HS-27A (cell line): ENCODE data around the gene NRXN3.

Experiments used
- DNase-seq: peaks from one replicate; pipeline ENCODE4 v3.0.0-alpha.2; 2012; ENCODE audit warnings: low read depth, missing footprints

The NRXN3 gene

DNA sequence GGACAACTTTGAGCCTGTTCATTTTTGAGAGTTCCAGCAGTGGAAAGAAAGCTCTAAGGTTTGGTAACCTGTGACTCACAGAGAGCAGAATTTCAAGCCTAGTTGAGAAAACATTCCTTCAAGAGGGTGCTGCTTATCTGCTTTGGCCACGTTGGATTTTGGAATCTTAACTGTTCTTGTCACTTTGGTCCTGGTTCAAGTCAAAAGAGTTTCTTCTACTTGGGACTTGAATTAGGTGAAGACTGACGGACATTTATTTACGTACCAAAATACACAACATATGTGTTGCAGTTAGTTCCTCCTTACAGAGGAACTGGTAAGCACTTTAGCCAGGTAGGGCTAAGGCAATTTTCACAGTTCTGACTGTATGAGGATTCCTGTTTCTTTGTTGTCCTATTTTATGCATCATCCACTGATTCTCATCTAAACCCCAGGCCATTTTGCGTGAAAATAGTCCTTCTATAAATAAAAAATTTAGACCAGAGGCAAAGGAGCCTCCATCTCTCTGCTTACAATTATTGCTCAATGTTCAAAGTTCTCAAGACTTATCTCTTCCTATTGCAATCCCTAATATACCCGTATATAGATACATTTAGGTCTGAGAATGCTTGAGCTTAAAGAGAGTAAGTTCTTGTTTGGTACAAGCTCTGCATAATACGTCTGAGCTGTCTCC, 1460.3 kb downstream of the NRXN3 start:
- no peak for DNase-seq

- DNase-seq, result no peak
Measured at GRCh38 chr14:79631276-79631675, 1461.1 kb downstream of the NRXN3 start.

GRCh38 chr14:79638672-79639266, 1468.6 kb downstream of the NRXN3 start:
- no peak for DNase-seq

GRCh38 chr14:79639613-79640012, 1469.4 kb downstream of the NRXN3 start:
- DNase-seq, result no peak

GRCh38 chr14:79641371-79641770, 1471.2 kb downstream of the NRXN3 start:
- no peak for DNase-seq

- no peak for DNase-seq
Measured at GRCh38 chr14:79643132-79643531, 1473.0 kb downstream of the NRXN3 start.

DNA sequence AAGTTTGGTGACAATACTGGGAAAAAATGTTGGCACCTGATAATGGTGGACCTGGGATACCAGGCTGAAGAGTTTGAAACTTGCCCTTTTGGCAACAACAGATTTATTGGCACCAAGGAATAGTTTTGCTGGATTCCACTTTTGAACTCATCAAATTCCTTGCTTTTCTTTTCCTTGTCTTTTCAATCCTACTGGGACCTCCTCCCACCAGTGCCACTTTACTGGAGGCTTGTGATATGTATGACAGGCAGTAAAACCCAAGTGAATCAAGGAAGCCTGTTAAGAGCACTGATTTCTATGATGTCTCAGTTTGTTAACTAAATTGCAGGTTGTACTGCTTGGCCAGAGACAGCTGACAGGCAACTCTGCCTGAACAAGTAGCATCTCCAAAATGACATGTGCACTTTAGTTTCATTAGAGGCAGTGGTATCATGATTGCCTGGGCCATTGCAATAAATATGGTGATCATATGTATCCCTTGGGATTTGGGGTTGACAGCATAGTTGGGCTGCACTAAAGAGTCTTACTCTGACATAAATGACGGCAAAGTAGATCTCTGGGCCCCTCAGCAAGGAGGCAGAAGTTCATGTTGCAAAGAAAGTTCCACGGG, 1475.7 kb downstream of the NRXN3 start:
- no peak for DNase-seq

- no peak for DNase-seq
Measured at GRCh38 chr14:79649856-79650255, 1479.7 kb downstream of the NRXN3 start.

DNA sequence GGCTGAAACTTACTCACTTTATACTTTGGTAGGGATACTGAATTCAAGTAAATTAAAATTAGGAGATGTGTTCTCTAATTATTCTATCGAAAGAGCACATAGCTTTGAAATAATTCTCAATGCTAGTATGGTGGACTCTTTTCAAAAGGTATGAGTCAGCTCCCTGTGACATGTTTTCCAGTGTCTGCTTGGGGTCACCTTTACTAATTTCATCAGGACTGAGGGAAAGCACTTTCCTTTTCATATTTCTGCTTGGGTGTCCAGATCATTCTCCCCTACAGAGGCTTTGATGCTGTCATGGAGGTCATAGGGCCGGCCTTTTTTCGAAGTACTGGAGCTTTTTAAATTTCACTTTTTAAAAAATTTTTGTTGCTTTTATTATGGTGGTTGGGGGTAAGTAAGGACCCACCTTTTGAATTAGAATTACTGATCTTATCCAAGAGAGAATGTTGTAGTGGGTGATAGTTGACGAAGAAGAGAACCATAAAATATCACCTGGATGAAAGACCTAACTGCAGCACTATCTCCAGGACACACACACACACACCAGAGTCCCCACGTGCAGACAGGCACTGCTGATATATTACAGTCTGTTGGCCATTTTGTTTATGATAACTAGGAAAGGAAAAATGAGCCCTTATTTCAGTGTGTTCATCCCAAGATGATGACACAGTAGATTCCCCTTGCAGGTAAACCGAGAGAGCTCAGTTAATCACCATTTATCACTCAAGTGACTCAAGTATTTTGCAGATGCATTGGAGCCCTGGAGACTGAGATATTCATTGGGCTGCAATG, 1482.5 kb downstream of the NRXN3 start:
- no peak for DNase-seq

- DNase-seq, result no peak
Measured at GRCh38 chr14:79656056-79656455, 1485.9 kb downstream of the NRXN3 start.

GRCh38 chr14:79656496-79656895, 1486.3 kb downstream of the NRXN3 start:
- DNase-seq, result no peak

GRCh38 chr14:79658221-79658620, 1488.0 kb downstream of the NRXN3 start:
- DNase-seq, result no peak

- DNase-seq, result no peak
Measured at GRCh38 chr14:79658769-79659168, 1488.6 kb downstream of the NRXN3 start.

DNA sequence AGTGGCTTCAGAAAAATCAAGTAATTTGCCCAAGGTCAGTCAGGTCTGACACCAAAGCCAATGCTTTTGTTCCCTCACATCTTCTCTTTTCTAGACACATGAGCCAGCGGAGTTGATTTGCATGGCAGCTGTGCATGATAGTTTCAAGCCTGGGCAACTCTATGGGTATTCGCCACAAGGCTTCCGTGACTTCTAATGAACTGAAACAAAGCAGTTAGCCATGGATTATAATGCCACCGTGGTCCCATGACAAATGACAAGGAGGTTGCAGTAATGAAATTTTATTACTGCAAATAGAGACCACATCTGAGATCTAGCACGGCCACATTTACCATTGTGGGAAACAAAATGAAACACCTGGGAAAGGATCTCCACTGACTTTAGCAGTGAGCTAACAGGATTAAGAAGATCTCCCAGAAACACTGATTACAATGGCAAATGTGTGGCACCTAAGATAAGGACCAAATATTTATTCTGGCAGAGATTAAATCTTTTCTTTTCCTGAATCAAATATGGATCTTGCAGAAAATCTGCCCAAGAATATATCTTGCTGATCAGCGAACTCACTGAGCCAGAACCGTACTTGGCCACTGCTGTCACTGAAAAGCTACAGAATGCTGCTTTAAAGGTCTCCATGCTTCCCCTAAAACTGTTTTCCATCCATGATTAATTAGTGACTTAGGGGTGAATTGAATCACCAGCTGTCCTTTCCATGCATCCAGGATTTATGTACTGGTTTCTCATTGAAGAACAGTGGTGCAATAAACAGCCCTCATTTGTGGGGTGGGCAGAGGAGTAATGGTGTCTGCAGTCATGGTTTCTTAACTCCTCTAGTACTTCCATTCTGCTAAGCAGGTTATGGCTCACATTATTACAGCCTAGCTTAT, 1490.1 kb downstream of the NRXN3 start:
- no peak for DNase-seq

GRCh38 chr14:79661752-79662151, 1491.6 kb downstream of the NRXN3 start:
- no peak for DNase-seq

DNA sequence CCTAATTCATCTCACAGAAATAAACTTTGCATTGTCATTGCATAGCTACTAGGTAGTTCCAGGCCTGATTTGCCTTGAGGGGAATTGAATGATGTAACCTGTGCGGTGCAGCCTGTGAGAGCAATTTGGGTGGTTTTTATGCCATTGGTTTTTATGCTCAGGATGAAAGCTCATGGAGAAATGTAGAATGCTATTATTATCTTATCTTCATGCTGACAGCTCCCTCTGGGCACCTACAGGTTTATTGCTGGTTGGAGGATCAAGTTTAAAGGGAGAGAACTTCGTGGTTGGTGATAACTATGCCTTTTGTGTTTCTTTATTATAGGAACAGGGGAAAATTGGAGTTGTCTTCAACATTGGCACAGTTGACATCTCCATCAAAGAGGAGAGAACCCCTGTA, 1493.3 kb downstream of the NRXN3 start:
- DNase-seq, result no peak

DNA sequence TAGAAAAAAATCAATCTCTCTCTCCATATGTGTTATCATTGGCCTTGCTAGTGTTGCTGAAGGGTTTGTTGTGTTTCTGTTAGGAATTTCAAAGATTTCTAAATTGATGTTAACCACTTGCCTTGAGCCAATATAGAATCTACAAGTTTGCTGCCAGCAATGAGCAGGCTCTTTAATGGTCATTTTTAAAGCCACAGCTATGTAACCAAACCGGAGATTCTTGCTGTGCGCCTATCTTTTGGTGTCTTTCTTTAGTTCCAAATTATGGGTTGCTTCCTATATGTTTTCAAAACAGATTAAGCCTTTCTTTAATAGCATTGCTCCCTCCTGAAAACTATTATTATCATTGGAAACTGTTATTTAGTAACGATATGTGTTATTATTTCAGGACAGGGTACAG, 1495.4 kb downstream of the NRXN3 start:
- DNase-seq, result no peak

- DNase-seq, result no peak
Measured at GRCh38 chr14:79668951-79669350, 1498.8 kb downstream of the NRXN3 start.

DNA sequence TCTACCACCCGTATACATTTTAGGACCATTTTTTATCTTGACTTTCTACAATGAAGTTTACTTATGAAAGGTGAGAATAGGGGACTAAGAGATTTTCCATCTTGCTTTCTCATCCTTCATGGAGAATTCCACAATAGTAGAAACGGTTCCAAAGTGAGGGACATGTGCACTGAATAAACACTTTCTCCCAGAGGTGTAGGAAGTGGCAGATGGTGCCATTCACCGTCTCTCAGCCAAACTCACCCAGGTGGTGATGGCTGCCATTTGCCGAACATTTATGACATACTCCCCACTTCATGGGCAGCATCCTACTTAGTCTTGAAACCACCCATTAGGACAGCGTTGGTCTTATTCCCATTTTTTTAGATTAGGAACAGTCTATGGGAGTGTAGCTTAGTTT, 1500.6 kb downstream of the NRXN3 start:
- DNase-seq, result no peak

- DNase-seq, result no peak
Measured at GRCh38 chr14:79680087-79680486, 1509.9 kb downstream of the NRXN3 start.

DNA sequence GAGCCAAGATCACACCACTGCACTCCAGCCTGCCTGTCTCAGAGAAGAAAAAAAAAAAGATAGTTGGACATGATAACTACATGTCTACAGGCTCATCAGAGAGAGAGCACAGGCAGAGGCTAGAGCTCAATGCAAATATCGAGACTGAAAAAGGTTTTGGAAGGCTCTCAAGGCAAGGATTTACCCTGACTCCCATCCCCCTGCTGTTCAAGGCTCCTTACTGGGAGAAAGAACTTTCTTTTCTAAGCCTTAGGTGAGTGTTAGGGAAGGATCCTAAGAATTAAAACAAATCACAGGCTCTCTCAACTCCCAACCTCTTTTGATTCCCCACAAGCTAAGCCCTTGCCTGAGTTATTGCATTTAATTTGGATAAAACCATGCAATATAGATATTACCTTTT, 1516.0 kb downstream of the NRXN3 start:
- DNase-seq, result no peak

GRCh38 chr14:79690960-79691359, 1520.8 kb downstream of the NRXN3 start:
- DNase-seq, result no peak
